ENCODE data around the gene PRAMEF2. TPM values are rescaled to one million over a fixed set of nuclear protein-coding genes. Genes with fewer than 3 reads are reported as not detected.
"Not testable (repeated sequence)": the region's sequence is repeated elsewhere in the genome, so short reads cannot be mapped to it uniquely, and the experiment has no call there.

PRAMEF2 gene
- total RNA-seq (not detected), polyA plus RNA-seq (not detected), total RNA-seq (not detected)

GRCh38 chr1:12856786-12857185 lies at the start of gene PRAMEF2:
TSS of gene PRAMEF2 (plus strand) at chr1:12857086. CDS start at chr1:12859010, 1,924 bp downstream.
- intact Hi-C loops (cut with micrococcal nuclease); DNase-seq; H3K27ac Mint-ChIP-seq; H3K4me1 Mint-ChIP-seq; H3K36me3 ChIP-seq (ENCODE audit: control insufficient read depth in 2 of 3, insufficient read depth in 3 of 3, low read length in 3 of 3); H3K4me1 ChIP-seq (ENCODE audit: control insufficient read depth in 2 of 2, insufficient read depth in 2 of 2, low read length in 2 of 2); H3K4me3 ChIP-seq (ENCODE audit: low read length); CTCF ChIA-PET; H3K27ac ChIP-seq (ENCODE audit: low read depth, low read length); H3K36me3 Mint-ChIP-seq; H3K9me3 ChIP-seq (ENCODE audit: control insufficient read depth in 2 of 3, low read length in 3 of 3); ATAC-seq; POLR2A ChIA-PET; H3K4me3 Mint-ChIP-seq; H3K9me3 Mint-ChIP-seq; H3K27me3 ChIP-seq (ENCODE audit: control insufficient read depth in 2 of 2, insufficient read depth in 2 of 2, low read length in 2 of 2): not testable (repeated sequence)
- H3K27me3 Mint-ChIP-seq, result peaks cover 0 to 22% (median 9%) of the 10 kb centered on the region in 5 donors

GRCh38 chr1:12809933-12810332 lies 47.0 kb upstream of the PRAMEF2 start:
- DNase-seq (no peak), ATAC-seq (no peak)
- H3K36me3 Mint-ChIP-seq, result peaks cover 0 to 4% (median 0%) of the 10 kb centered on the region in 5 donors
- Histone ChIP-seq H3K4me3 (ENCODE audit: low read length) (no peak overlapping the region), H3K9me3 (ENCODE audit: control insufficient read depth in 2 of 3, low read length in 3 of 3) (no peaks in the 10 kb centered on the region), H3K4me1 (ENCODE audit: control insufficient read depth in 2 of 2, insufficient read depth in 2 of 2, low read length in 2 of 2) (no peaks in the 10 kb centered on the region), H3K27me3 (ENCODE audit: control insufficient read depth in 2 of 2, insufficient read depth in 2 of 2, low read length in 2 of 2) (no peaks in the 10 kb centered on the region), H3K36me3 (ENCODE audit: control insufficient read depth in 2 of 3, insufficient read depth in 3 of 3, low read length in 3 of 3) (no peaks in the 10 kb centered on the region), H3K27ac (ENCODE audit: low read depth, low read length) (no peak overlapping the region)
- peaks cover 7 to 49% (median 38%) of the 10 kb centered on the region in 5 donors for H3K27me3 Mint-ChIP-seq
- H3K4me1 Mint-ChIP-seq, result no peaks in the 10 kb centered on the region
- ChIA-PET CTCF (no interaction called here), POLR2A (no interaction called here)
- intact Hi-C loops (cut with micrococcal nuclease), result no loop called here
- H3K4me3 Mint-ChIP-seq, result no peak overlapping the region
- H3K27ac Mint-ChIP-seq, result no peak overlapping the region
- H3K9me3 Mint-ChIP-seq, result peaks cover 2 to 26% (median 11%) of the 10 kb centered on the region in 11 donors

DNA sequence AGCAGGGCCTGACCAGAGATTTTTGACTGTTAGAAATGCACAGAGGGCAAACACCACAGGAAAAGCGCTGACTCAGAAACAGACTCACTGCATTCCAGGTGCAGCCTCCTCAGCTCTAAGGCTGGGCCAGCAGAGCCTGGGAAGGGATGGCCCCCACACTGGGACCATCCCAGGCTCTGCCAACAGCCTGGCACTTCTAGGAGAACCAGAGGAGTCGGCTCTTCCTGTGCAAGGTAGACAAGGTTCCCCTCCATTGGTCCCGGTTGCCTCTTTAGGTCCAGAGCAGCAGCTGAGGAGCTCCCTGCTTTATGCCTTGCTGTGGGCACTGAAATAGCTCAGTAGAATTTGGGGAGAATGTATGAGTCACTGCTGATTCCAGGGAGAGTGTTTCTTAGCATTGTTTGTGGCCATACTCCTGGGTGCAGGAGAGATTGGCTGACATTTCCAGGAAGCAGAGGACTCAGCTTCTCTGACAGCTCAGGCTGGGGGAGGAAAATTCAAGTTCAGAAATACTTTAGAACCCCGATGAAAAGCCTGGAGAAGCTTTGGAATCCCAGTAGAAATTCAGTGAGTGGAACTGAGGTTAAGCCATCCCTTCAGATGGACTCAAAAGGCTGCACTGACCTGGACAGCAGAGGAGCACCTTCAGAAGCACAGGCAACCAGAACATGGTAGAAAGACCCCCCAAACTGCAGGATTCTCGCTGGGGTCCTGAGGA lies 46.0 kb upstream of the PRAMEF2 start:
- H3K9me3 Mint-ChIP-seq, result peaks cover 0 to 18% (median 6%) of the 10 kb centered on the region in 11 donors
- H3K27ac Mint-ChIP-seq, result no peak overlapping the region
- DNase-seq, result no peak
- intact Hi-C loops (cut with micrococcal nuclease), result no loop called here
- no peaks in the 10 kb centered on the region for H3K36me3 ChIP-seq (ENCODE audit: control insufficient read depth in 2 of 3, insufficient read depth in 3 of 3, low read length in 3 of 3)
- no peaks in the 10 kb centered on the region for H3K4me1 Mint-ChIP-seq
- no peak overlapping the region for H3K4me3 Mint-ChIP-seq
- ChIA-PET CTCF (no interaction called here), POLR2A (no interaction called here)
- no peak overlapping the region for H3K27ac ChIP-seq (ENCODE audit: low read depth, low read length)
- no peak overlapping the region for H3K4me3 ChIP-seq (ENCODE audit: low read length)
- no peaks in the 10 kb centered on the region for H3K27me3 ChIP-seq (ENCODE audit: control insufficient read depth in 2 of 2, insufficient read depth in 2 of 2, low read length in 2 of 2)
- no peak for ATAC-seq
- H3K27me3 Mint-ChIP-seq, result peaks cover 8 to 45% (median 31%) of the 10 kb centered on the region in 5 donors
- no peaks in the 10 kb centered on the region for H3K36me3 Mint-ChIP-seq
- no peaks in the 10 kb centered on the region for H3K9me3 ChIP-seq (ENCODE audit: control insufficient read depth in 2 of 3, low read length in 3 of 3)
- H3K4me1 ChIP-seq (ENCODE audit: control insufficient read depth in 2 of 2, insufficient read depth in 2 of 2, low read length in 2 of 2), result no peaks in the 10 kb centered on the region

- intact Hi-C loops (cut with micrococcal nuclease), result no loop called here
- H3K27ac ChIP-seq (ENCODE audit: low read depth, low read length), result no peak overlapping the region
- H3K36me3 Mint-ChIP-seq, result no peaks in the 10 kb centered on the region
- POLR2A ChIA-PET, result no interaction called here
- H3K4me1 Mint-ChIP-seq, result no peaks in the 10 kb centered on the region
- CTCF ChIA-PET, result no interaction called here
- no peak for DNase-seq
- H3K27ac Mint-ChIP-seq, result no peak overlapping the region
- H3K4me1 ChIP-seq (ENCODE audit: control insufficient read depth in 2 of 2, insufficient read depth in 2 of 2, low read length in 2 of 2), result no peaks in the 10 kb centered on the region
- H3K4me3 ChIP-seq (ENCODE audit: low read length), result no peak overlapping the region
- H3K27me3 ChIP-seq (ENCODE audit: control insufficient read depth in 2 of 2, insufficient read depth in 2 of 2, low read length in 2 of 2), result no peaks in the 10 kb centered on the region
- H3K9me3 ChIP-seq (ENCODE audit: control insufficient read depth in 2 of 3, low read length in 3 of 3), result no peaks in the 10 kb centered on the region
- peaks cover 0 to 12% (median 6%) of the 10 kb centered on the region in 11 donors for H3K9me3 Mint-ChIP-seq
- H3K27me3 Mint-ChIP-seq, result peaks cover 8 to 45% (median 27%) of the 10 kb centered on the region in 5 donors
- no peak overlapping the region for H3K4me3 Mint-ChIP-seq
- no peaks in the 10 kb centered on the region for H3K36me3 ChIP-seq (ENCODE audit: control insufficient read depth in 2 of 3, insufficient read depth in 3 of 3, low read length in 3 of 3)
- ATAC-seq, result no peak
Observed at GRCh38 chr1:12811409-12811784, 45.5 kb upstream of the PRAMEF2 start.

GRCh38 chr1:12819061-12819460 lies 37.8 kb upstream of the PRAMEF2 start:
- POLR2A ChIA-PET; DNase-seq; H3K27ac ChIP-seq (ENCODE audit: low read depth, low read length); CTCF ChIA-PET; ATAC-seq; H3K36me3 ChIP-seq (ENCODE audit: control insufficient read depth in 2 of 3, insufficient read depth in 3 of 3, low read length in 3 of 3); H3K9me3 Mint-ChIP-seq; H3K4me1 ChIP-seq (ENCODE audit: control insufficient read depth in 2 of 2, insufficient read depth in 2 of 2, low read length in 2 of 2); H3K4me3 ChIP-seq (ENCODE audit: low read length); H3K4me1 Mint-ChIP-seq; H3K4me3 Mint-ChIP-seq; intact Hi-C loops (cut with micrococcal nuclease); H3K36me3 Mint-ChIP-seq; H3K27me3 ChIP-seq (ENCODE audit: control insufficient read depth in 2 of 2, insufficient read depth in 2 of 2, low read length in 2 of 2); H3K9me3 ChIP-seq (ENCODE audit: control insufficient read depth in 2 of 3, low read length in 3 of 3); H3K27ac Mint-ChIP-seq: not testable (repeated sequence)
- peaks cover 15 to 24% (median 22%) of the 10 kb centered on the region in 5 donors for H3K27me3 Mint-ChIP-seq

DNA sequence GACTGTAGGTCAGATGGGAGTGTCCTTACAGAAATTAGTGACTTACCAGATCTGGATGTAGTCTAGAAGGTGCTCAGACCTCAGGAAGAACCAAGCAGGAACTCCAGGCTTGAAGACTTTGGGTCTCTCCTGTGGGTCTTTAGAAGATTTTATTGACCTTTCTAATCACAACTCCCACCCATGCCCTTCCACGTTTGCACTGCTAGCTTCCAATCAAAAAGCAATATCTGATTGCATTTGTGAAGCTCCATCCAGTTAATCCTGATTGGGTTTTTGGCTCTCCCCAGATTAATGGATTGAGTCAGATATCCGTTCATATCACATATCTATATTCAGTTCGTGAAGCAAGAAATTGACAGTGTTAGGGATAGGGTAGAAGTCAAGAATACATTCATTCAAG lies 25.6 kb upstream of the PRAMEF2 start, which contains the start of gene PRAMEF11:
TSS of gene PRAMEF11 (minus strand) at position 101 of the 400 bp plus-strand sequence. CDS start 2,621 bp downstream, outside the sequence.
- H3K36me3 ChIP-seq (ENCODE audit: control insufficient read depth in 2 of 3, insufficient read depth in 3 of 3, low read length in 3 of 3); DNase-seq; H3K36me3 Mint-ChIP-seq; intact Hi-C loops (cut with micrococcal nuclease); H3K4me3 Mint-ChIP-seq; H3K27me3 ChIP-seq (ENCODE audit: control insufficient read depth in 2 of 2, insufficient read depth in 2 of 2, low read length in 2 of 2); ATAC-seq; H3K4me1 ChIP-seq (ENCODE audit: control insufficient read depth in 2 of 2, insufficient read depth in 2 of 2, low read length in 2 of 2); CTCF ChIA-PET; H3K9me3 ChIP-seq (ENCODE audit: control insufficient read depth in 2 of 3, low read length in 3 of 3); H3K27ac ChIP-seq (ENCODE audit: low read depth, low read length); H3K4me1 Mint-ChIP-seq; H3K27ac Mint-ChIP-seq; H3K4me3 ChIP-seq (ENCODE audit: low read length); POLR2A ChIA-PET: not testable (repeated sequence)
- Mint-ChIP-seq H3K27me3 (peaks cover 2 to 18% (median 13%) of the 10 kb centered on the region in 5 donors), H3K9me3 (peaks cover 0 to 13% (median 0%) of the 10 kb centered on the region in 11 donors)

GRCh38 chr1:12833251-12833650 lies 23.6 kb upstream of the PRAMEF2 start:
- H3K9me3 ChIP-seq (ENCODE audit: control insufficient read depth in 2 of 3, low read length in 3 of 3); intact Hi-C loops (cut with micrococcal nuclease); H3K4me1 Mint-ChIP-seq; DNase-seq; H3K4me1 ChIP-seq (ENCODE audit: control insufficient read depth in 2 of 2, insufficient read depth in 2 of 2, low read length in 2 of 2); POLR2A ChIA-PET; H3K36me3 Mint-ChIP-seq; H3K36me3 ChIP-seq (ENCODE audit: control insufficient read depth in 2 of 3, insufficient read depth in 3 of 3, low read length in 3 of 3); H3K4me3 ChIP-seq (ENCODE audit: low read length); ATAC-seq; H3K27me3 ChIP-seq (ENCODE audit: control insufficient read depth in 2 of 2, insufficient read depth in 2 of 2, low read length in 2 of 2); H3K27ac ChIP-seq (ENCODE audit: low read depth, low read length); CTCF ChIA-PET; H3K27ac Mint-ChIP-seq; H3K4me3 Mint-ChIP-seq: not testable (repeated sequence)
- H3K27me3 Mint-ChIP-seq, result peaks cover 2 to 19% (median 15%) of the 10 kb centered on the region in 5 donors
- H3K9me3 Mint-ChIP-seq, result peaks cover 0 to 13% (median 0%) of the 10 kb centered on the region in 11 donors

Measured in naive thymus-derived CD4-positive, alpha-beta T cell (primary cell).